ENCODE measurements around the gene INTS7.

Gene INTS7

DNA sequence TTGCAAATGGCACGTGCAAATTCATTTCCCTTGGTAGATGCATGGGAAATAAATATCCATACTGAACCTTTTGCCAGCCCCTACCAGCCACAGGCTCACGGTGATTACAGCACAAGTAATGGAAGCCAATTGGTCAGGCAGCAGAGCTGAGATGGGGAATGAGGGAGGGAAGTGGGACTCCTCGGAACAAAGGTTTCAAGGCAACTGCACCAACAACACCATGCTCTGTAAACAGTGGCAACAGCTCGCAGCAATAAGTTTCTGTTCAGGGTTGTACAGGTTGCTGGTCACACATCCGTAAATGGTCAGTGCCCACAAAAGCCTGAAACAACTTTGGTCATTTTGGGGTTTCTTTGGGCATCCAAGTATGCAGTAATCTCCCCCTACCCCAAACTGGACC lies 142.1 kb downstream of the INTS7 start:
- no peak overlapping the region for H3K4me3 ChIP-seq (ENCODE audit: control insufficient read depth, low read depth, low read length)
- no peak for DNase-seq (ENCODE audit: low read depth)
- TF ChIP-seq, protein P1, sequence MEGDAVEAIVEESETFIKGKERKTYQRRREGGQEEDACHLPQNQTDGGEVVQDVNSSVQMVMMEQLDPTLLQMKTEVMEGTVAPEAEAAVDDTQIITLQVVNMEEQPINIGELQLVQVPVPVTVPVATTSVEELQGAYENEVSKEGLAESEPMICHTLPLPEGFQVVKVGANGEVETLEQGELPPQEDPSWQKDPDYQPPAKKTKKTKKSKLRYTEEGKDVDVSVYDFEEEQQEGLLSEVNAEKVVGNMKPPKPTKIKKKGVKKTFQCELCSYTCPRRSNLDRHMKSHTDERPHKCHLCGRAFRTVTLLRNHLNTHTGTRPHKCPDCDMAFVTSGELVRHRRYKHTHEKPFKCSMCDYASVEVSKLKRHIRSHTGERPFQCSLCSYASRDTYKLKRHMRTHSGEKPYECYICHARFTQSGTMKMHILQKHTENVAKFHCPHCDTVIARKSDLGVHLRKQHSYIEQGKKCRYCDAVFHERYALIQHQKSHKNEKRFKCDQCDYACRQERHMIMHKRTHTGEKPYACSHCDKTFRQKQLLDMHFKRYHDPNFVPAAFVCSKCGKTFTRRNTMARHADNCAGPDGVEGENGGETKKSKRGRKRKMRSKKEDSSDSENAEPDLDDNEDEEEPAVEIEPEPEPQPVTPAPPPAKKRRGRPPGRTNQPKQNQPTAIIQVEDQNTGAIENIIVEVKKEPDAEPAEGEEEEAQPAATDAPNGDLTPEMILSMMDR (conservative IDR thresholded peaks at IDR 0.05; ENCODE audit: control insufficient read depth, insufficient read depth, low read depth, low read length) = no peak

DNA sequence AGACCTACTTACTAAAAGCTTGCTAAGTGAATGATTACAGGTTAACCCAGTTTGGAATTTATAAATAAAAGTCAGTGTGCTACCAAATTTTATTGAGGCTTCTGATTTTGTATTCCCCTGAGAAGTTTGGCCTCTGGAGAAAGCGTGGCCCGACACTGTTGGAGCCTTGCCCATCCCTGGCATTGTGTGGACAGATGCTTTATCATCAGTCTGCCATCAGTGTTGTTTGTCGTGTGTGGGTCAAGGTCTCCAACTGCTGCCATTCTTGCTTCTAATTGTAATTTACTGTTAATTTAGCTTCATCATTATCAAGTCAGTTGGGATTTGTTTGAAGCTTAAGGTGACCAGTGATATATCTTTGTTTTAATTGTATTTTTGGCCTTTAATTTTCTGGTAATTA lies 142.8 kb downstream of the INTS7 start:
- DNase-seq (ENCODE audit: low read depth) = no peak
- TF ChIP-seq, protein P1 (conservative IDR thresholded peaks at IDR 0.05; ENCODE audit: control insufficient read depth, insufficient read depth, low read depth, low read length) = no peak

DNA sequence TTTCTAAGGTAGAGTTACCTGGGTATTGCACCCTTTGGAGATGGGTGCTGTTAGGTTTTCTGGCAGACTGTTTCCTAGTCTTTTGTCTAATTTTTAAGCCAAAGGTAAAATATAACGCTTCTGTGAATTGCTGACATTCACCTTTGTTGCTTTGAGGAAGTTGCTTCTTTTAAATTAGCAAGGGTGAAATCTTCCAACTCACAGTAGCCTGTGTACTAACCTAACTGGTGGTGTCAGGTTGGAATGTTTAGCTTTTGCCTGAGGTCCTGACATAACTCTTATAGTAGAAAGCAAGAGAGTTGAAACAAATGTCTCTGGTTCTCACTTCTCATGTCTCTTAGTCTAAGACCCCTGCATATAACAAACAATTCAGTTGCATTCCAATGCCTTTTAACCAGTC lies 143.6 kb downstream of the INTS7 start:
- TF ChIP-seq, protein P1 (conservative IDR thresholded peaks at IDR 0.05; ENCODE audit: control insufficient read depth, insufficient read depth, low read depth, low read length) = no peak
- DNase-seq (ENCODE audit: low read depth) = no peak
- H3K4me3 ChIP-seq (ENCODE audit: control insufficient read depth, low read depth, low read length) = no peak overlapping the region

More for the DNA sequence above, 142.8 kb downstream of the INTS7 start:
- no peak overlapping the region for H3K4me3 ChIP-seq (ENCODE audit: control insufficient read depth, low read depth, low read length)

Data from fibroblast of mammary gland (primary cell).